ENCODE results near the gene SDHD. TPM values are rescaled to one million over a fixed set of nuclear protein-coding genes. Genes with fewer than 3 reads are reported as not detected.

The SDHD gene
- total and polyA plus RNA-seq, 4 donors = 58.4 to 157 (median 80.7) TPM

DNA sequence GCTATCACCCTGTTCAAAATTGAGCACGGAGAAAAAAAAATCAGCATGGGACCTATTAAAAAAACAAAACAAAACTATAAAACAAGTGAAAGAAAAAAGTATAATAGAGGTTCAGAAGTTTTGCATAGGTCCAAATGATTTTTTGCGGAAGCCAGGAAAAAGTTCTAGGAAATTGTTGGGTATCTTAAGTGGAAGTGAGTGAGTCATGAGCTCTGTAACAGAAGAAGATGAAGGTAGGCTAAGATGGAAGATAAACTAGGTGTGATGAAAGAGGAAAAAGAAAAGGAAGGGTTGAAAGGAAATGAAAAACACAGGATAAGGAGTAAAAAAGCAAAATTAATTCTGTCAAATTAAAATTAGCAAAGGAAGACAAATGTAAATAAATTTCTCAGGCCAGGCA, 27.8 kb downstream of the SDHD start:
- DNase-seq (no peak), ATAC-seq (ENCODE audit: low FRiP score) (no peak)
- intact Hi-C loops (cut with DNase I) = loop anchor here (5.0 to 10.0 kb wide), 3 partner anchors 63 to 170 kb away; partner anchors contain the start of gene BCO2 (in 1 of the 2)
- Histone ChIP-seq H3K27me3 (ENCODE audit: control insufficient read depth in 1 of 2, insufficient read depth in 2 of 2, low read length in 1 of 2) (no peaks in the 10 kb centered on the region), H3K4me1 (ENCODE audit: control insufficient read depth in 1 of 2, insufficient read depth in 2 of 2, low read length in 2 of 2) (no peaks in the 10 kb centered on the region), H3K36me3 (ENCODE audit: control insufficient read depth in 1 of 2, insufficient read depth in 2 of 2, low read length in 1 of 2) (peaks cover 0 to 1% of the 10 kb centered on the region in 2 donors), H3K4me3 (ENCODE audit: low read length in 2 of 2) (no peak overlapping the region), H3K9me3 (ENCODE audit: control insufficient read depth, low read length) (no peaks in the 10 kb centered on the region), H3K27ac (ENCODE audit: low read depth in 1 of 2, low read length in 2 of 2) (no peak overlapping the region)
- WGBS, 2 donors = 89 to 92% methylated on average over 2 of the region's 2 CpGs

DNA sequence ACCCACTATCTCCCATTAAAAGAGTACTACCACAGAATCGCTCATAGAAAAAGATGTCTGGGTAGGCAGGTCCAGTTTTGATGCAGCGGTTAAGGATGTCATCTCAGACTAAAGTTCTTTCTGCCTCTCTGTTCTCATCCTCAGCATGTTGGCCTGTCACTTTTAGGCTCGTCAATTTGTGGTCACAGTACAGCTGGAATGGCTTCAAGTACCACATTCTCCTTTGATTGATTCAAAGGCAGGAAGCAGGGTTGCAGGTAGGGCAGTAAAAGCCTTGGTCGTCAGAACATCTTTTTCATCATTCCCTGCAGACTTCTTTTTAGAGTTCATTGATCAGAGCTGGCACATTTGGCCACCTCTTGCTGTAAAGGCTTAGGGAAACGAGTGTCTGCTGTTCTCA, 28.7 kb downstream of the SDHD start:
- Histone ChIP-seq H3K36me3 (ENCODE audit: control insufficient read depth in 1 of 2, insufficient read depth in 2 of 2, low read length in 1 of 2) (peaks cover 0 to 1% of the 10 kb centered on the region in 2 donors), H3K9me3 (ENCODE audit: control insufficient read depth, low read length) (no peaks in the 10 kb centered on the region), H3K27me3 (ENCODE audit: control insufficient read depth in 1 of 2, insufficient read depth in 2 of 2, low read length in 1 of 2) (no peaks in the 10 kb centered on the region), H3K27ac (ENCODE audit: low read depth in 1 of 2, low read length in 2 of 2) (no peak overlapping the region), H3K4me1 (ENCODE audit: control insufficient read depth in 1 of 2, insufficient read depth in 2 of 2, low read length in 2 of 2) (no peaks in the 10 kb centered on the region), H3K4me3 (ENCODE audit: low read length in 2 of 2) (no peak overlapping the region)
- intact Hi-C loops (cut with DNase I) = loop anchor here (10.0 kb wide), 2 partner anchors 159 to 169 kb away; no protein-coding TSS in a partner anchor
- no peak for ATAC-seq (ENCODE audit: low FRiP score)
- no peak for DNase-seq
- 70 to 79% methylated on average over 5 of the region's 5 CpGs for WGBS, 2 donors

DNA sequence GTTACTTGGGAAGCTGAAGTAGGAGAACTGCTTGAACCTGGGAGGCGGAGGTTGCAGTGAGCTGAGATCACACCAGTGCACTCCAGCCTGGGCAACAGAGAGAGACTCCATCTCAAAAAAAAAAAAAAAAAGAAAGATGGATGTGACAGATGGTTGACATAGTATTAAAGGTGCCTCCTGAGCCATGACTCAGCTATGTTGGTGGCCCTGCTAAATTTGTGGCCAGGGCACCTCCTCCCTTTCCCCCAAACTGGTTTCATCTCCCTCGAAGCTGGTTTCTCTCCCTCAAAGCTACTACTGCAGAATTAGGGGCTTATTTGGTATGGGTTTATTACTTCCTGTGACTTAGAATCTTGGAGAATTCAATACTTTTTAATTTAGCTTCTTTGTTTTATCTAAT, 31.5 kb downstream of the SDHD start:
- Histone ChIP-seq H3K27ac (ENCODE audit: low read depth in 1 of 2, low read length in 2 of 2) (no peak overlapping the region), H3K27me3 (ENCODE audit: control insufficient read depth in 1 of 2, insufficient read depth in 2 of 2, low read length in 1 of 2) (no peaks in the 10 kb centered on the region), H3K36me3 (ENCODE audit: control insufficient read depth in 1 of 2, insufficient read depth in 2 of 2, low read length in 1 of 2) (peaks cover 0 to 1% of the 10 kb centered on the region in 2 donors), H3K4me3 (ENCODE audit: low read length in 2 of 2) (no peak overlapping the region), H3K9me3 (ENCODE audit: control insufficient read depth, low read length) (no peaks in the 10 kb centered on the region), H3K4me1 (ENCODE audit: control insufficient read depth in 1 of 2, insufficient read depth in 2 of 2, low read length in 2 of 2) (no peaks in the 10 kb centered on the region)
- 90% methylated on average over 2 of the region's 2 CpGs for WGBS, 2 donors
- intact Hi-C loops (cut with DNase I) = loop anchor here (10.0 kb wide), 2 partner anchors 157 to 167 kb away; no protein-coding TSS in a partner anchor
- ATAC-seq (ENCODE audit: low FRiP score) (no peak), DNase-seq (no peak)

GRCh38 chr11:112121981-112122615, 35.4 kb downstream of the SDHD start:
- intact Hi-C loops (cut with DNase I) = no loop called here
- ATAC-seq (ENCODE audit: low FRiP score) (no peak), DNase-seq (no peak)
- H3K36me3 ChIP-seq (ENCODE audit: control insufficient read depth in 1 of 2, insufficient read depth in 2 of 2, low read length in 1 of 2) = no peaks in the 10 kb centered on the region
- H3K27me3 ChIP-seq (ENCODE audit: control insufficient read depth in 1 of 2, insufficient read depth in 2 of 2, low read length in 1 of 2) = no peaks in the 10 kb centered on the region
- H3K27ac ChIP-seq (ENCODE audit: low read depth in 1 of 2, low read length in 2 of 2) = no peak overlapping the region
- H3K4me3 ChIP-seq (ENCODE audit: low read length in 2 of 2) = no peak overlapping the region
- no peaks in the 10 kb centered on the region for H3K4me1 ChIP-seq (ENCODE audit: control insufficient read depth in 1 of 2, insufficient read depth in 2 of 2, low read length in 2 of 2)
- WGBS, 2 donors = 94% methylated on average over 5 of the region's 5 CpGs
- no peaks in the 10 kb centered on the region for H3K9me3 ChIP-seq (ENCODE audit: control insufficient read depth, low read length)

DNA sequence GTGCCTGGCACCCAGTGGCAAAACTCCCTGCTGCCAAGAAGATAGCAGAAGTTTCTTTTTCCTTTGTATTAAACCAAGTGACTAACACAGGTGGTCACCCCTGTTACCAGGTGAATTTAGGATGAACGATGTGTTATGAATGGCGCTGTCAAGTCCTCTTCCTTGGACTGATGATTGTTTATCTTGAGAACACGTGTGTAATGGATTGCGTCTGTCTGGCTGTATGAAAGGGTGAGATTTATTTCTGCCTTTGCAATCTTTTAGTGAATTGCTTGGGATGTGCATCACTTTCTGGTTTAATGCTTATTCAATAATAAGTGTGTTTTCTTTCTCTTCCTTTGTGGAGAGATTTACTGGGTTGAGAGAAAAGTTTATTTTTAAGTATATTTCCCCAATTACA, 36.5 kb downstream of the SDHD start:
- no peaks in the 10 kb centered on the region for H3K9me3 ChIP-seq (ENCODE audit: control insufficient read depth, low read length)
- no peak for DNase-seq
- no peaks in the 10 kb centered on the region for H3K4me1 ChIP-seq (ENCODE audit: control insufficient read depth in 1 of 2, insufficient read depth in 2 of 2, low read length in 2 of 2)
- H3K4me3 ChIP-seq (ENCODE audit: low read length in 2 of 2) = no peak overlapping the region
- no peaks in the 10 kb centered on the region for H3K27me3 ChIP-seq (ENCODE audit: control insufficient read depth in 1 of 2, insufficient read depth in 2 of 2, low read length in 1 of 2)
- no peak overlapping the region for H3K27ac ChIP-seq (ENCODE audit: low read depth in 1 of 2, low read length in 2 of 2)
- intact Hi-C loops (cut with DNase I) = no loop called here
- 63 to 77% methylated on average over 4 of the region's 4 CpGs for WGBS, 2 donors
- no peaks in the 10 kb centered on the region for H3K36me3 ChIP-seq (ENCODE audit: control insufficient read depth in 1 of 2, insufficient read depth in 2 of 2, low read length in 1 of 2)
- no peak for ATAC-seq (ENCODE audit: low FRiP score)

DNA sequence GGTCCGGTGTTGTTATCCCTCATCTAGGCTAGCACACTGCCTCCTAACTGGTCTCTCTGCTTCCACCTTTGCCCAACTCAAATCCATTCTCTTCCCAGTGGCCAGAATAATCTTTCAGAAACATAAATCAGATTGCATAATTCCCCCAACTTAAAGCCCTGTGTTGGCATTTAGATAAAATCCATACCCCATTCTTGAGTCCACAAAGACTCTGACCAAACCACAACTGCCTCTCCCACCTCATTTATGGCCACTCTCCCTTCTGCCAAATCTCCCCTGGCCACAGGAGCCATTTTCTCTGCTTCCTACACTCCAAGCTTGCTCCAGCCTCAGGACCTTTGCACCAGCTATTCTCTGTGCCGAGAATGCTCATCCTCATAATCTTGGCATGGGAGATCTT, 40.4 kb downstream of the SDHD start:
- H3K27me3 ChIP-seq (ENCODE audit: control insufficient read depth in 1 of 2, insufficient read depth in 2 of 2, low read length in 1 of 2) = no peaks in the 10 kb centered on the region
- no peak overlapping the region for H3K4me3 ChIP-seq (ENCODE audit: low read length in 2 of 2)
- DNase-seq (no peak), ATAC-seq (ENCODE audit: low FRiP score) (no peak)
- intact Hi-C loops (cut with DNase I) = no loop called here
- H3K9me3 ChIP-seq (ENCODE audit: control insufficient read depth, low read length) = no peaks in the 10 kb centered on the region
- no peak overlapping the region for H3K27ac ChIP-seq (ENCODE audit: low read depth in 1 of 2, low read length in 2 of 2)
- no peaks in the 10 kb centered on the region for H3K36me3 ChIP-seq (ENCODE audit: control insufficient read depth in 1 of 2, insufficient read depth in 2 of 2, low read length in 1 of 2)
- H3K4me1 ChIP-seq (ENCODE audit: control insufficient read depth in 1 of 2, insufficient read depth in 2 of 2, low read length in 2 of 2) = no peaks in the 10 kb centered on the region
- 97 to 98% methylated on average over 2 of the region's 2 CpGs for WGBS, 2 donors

DNA sequence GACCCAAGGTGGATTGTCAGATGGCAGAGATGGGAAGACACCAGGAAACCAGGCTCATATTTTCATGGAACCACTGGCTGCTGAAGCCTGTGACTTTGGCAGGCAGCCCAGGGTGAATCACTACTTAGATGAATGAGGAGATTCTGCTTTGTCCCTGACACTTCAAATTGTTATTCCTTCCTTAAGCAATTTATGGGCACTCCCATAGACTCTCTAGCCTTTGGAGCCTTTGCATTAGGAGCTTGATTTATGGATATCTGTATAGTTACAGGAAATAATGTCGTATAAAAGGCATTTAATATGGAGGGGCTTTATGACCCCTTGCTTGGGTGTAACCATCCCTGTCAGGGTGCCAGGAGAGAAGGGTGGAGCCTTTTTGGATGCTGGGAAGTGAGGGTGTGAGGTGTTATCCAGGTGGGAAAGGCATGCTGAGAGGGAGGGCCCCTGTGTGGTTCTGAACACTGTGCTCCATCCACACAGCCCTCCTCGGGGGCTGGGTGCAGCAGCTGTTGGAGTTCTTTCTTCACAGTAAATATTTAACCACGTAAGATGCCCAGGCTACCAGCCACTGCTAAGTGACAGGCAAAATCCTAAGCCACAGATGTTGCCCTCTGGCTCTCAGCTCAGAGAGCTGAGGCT, 41.9 kb downstream of the SDHD start:
- H3K4me3 ChIP-seq (ENCODE audit: low read length in 2 of 2) = no peak overlapping the region
- H3K36me3 ChIP-seq (ENCODE audit: control insufficient read depth in 1 of 2, insufficient read depth in 2 of 2, low read length in 1 of 2) = no peaks in the 10 kb centered on the region
- no peaks in the 10 kb centered on the region for H3K4me1 ChIP-seq (ENCODE audit: control insufficient read depth in 1 of 2, insufficient read depth in 2 of 2, low read length in 2 of 2)
- ATAC-seq (ENCODE audit: low FRiP score) (no peak), DNase-seq (peak; percentile 79 to 80)
- 51 to 65% methylated on average over 3 of the region's 3 CpGs for WGBS, 2 donors
- H3K27ac ChIP-seq (ENCODE audit: low read depth in 1 of 2, low read length in 2 of 2) = no peak overlapping the region
- H3K9me3 ChIP-seq (ENCODE audit: control insufficient read depth, low read length) = no peaks in the 10 kb centered on the region
- no peaks in the 10 kb centered on the region for H3K27me3 ChIP-seq (ENCODE audit: control insufficient read depth in 1 of 2, insufficient read depth in 2 of 2, low read length in 1 of 2)
- intact Hi-C loops (cut with DNase I) = no loop called here

DNA sequence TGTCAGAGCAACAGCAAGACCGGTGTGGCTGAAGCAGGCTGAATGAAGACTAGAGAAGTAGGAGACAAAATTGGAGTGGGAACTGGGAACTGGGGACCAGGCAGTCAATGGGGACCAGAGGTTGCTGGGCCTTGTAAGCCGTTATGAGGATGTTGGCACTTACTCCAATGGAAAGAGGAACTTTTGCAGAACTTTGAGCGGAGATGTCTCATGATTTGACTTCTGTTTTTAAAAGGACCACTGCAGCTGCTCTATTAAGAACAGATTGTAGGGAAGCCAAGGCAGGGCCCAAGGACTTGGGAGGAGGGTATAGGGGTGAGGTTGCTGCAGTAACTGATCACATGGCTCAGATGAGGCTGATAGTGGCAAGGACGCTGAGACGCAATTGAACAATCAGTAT, 43.0 kb downstream of the SDHD start:
- no peak overlapping the region for H3K27ac ChIP-seq (ENCODE audit: low read depth in 1 of 2, low read length in 2 of 2)
- DNase-seq (peak in 1 of 2 donors; percentile 64), ATAC-seq (ENCODE audit: low FRiP score) (no peak)
- no peaks in the 10 kb centered on the region for H3K36me3 ChIP-seq (ENCODE audit: control insufficient read depth in 1 of 2, insufficient read depth in 2 of 2, low read length in 1 of 2)
- H3K4me1 ChIP-seq (ENCODE audit: control insufficient read depth in 1 of 2, insufficient read depth in 2 of 2, low read length in 2 of 2) = no peaks in the 10 kb centered on the region
- H3K27me3 ChIP-seq (ENCODE audit: control insufficient read depth in 1 of 2, insufficient read depth in 2 of 2, low read length in 1 of 2) = no peaks in the 10 kb centered on the region
- WGBS, 2 donors = 88 to 94% methylated on average over 5 of the region's 5 CpGs
- no peak overlapping the region for H3K4me3 ChIP-seq (ENCODE audit: low read length in 2 of 2)
- intact Hi-C loops (cut with DNase I) = no loop called here
- no peaks in the 10 kb centered on the region for H3K9me3 ChIP-seq (ENCODE audit: control insufficient read depth, low read length)

DNA sequence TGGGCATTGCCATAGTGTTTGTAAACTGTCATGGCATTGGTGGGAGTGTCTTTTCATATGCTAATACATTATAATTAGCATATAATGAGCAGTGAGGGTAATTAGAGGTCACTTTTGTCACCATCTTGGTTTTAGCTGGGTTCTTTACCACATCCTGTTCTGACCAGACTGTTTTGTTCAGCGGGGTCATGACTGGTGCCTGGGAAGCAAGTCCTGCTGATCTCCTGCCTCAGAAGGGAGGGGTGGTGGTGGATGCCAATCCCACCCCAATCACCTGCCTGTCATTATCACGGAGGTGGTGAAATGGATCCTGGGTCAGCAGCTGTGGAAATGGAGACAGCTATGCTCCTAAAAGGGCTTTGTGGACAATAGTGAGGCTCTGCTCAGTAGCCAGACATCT, 46.1 kb downstream of the SDHD start:
- Histone ChIP-seq H3K4me1 (ENCODE audit: control insufficient read depth in 1 of 2, insufficient read depth in 2 of 2, low read length in 2 of 2) (no peaks in the 10 kb centered on the region), H3K36me3 (ENCODE audit: control insufficient read depth in 1 of 2, insufficient read depth in 2 of 2, low read length in 1 of 2) (no peaks in the 10 kb centered on the region), H3K4me3 (ENCODE audit: low read length in 2 of 2) (no peak overlapping the region), H3K27ac (ENCODE audit: low read depth in 1 of 2, low read length in 2 of 2) (no peak overlapping the region), H3K27me3 (ENCODE audit: control insufficient read depth in 1 of 2, insufficient read depth in 2 of 2, low read length in 1 of 2) (no peaks in the 10 kb centered on the region), H3K9me3 (ENCODE audit: control insufficient read depth, low read length) (no peaks in the 10 kb centered on the region)
- 58 to 64% methylated on average over 2 of the region's 2 CpGs for WGBS, 2 donors
- DNase-seq (no peak), ATAC-seq (ENCODE audit: low FRiP score) (no peak)
- intact Hi-C loops (cut with DNase I) = no loop called here
